Measurements from ENCODE around the gene GALR1. TPM values are rescaled to one million over a fixed set of nuclear protein-coding genes. Genes with fewer than 3 reads are reported as not detected.

Gene GALR1
- total and polyA plus RNA-seq, 2 experiments from 2014 or later: 0.32 to 1.1 TPM

DNA sequence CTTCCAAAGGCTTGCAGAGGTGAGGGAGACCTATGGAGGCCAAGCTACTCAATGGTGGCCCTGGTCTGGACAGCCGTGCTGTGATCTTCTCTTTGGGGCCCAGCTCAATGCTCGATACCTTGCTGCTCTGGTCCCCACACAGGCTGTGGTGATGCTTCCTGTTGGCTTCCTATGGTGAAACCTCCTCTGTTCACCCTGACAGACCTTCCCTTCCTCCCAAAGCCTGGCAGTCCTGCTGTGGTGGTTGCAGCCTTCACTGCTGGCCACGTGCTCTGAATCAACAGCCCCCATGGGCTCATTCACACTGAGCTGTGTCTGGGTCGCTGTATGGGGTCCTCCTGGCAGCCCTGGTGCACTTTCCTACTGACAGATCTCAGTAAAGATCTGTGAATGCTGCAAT is 31.0 kb upstream of the GALR1 start (continued):
- TF ChIP-seq, protein P1, sequence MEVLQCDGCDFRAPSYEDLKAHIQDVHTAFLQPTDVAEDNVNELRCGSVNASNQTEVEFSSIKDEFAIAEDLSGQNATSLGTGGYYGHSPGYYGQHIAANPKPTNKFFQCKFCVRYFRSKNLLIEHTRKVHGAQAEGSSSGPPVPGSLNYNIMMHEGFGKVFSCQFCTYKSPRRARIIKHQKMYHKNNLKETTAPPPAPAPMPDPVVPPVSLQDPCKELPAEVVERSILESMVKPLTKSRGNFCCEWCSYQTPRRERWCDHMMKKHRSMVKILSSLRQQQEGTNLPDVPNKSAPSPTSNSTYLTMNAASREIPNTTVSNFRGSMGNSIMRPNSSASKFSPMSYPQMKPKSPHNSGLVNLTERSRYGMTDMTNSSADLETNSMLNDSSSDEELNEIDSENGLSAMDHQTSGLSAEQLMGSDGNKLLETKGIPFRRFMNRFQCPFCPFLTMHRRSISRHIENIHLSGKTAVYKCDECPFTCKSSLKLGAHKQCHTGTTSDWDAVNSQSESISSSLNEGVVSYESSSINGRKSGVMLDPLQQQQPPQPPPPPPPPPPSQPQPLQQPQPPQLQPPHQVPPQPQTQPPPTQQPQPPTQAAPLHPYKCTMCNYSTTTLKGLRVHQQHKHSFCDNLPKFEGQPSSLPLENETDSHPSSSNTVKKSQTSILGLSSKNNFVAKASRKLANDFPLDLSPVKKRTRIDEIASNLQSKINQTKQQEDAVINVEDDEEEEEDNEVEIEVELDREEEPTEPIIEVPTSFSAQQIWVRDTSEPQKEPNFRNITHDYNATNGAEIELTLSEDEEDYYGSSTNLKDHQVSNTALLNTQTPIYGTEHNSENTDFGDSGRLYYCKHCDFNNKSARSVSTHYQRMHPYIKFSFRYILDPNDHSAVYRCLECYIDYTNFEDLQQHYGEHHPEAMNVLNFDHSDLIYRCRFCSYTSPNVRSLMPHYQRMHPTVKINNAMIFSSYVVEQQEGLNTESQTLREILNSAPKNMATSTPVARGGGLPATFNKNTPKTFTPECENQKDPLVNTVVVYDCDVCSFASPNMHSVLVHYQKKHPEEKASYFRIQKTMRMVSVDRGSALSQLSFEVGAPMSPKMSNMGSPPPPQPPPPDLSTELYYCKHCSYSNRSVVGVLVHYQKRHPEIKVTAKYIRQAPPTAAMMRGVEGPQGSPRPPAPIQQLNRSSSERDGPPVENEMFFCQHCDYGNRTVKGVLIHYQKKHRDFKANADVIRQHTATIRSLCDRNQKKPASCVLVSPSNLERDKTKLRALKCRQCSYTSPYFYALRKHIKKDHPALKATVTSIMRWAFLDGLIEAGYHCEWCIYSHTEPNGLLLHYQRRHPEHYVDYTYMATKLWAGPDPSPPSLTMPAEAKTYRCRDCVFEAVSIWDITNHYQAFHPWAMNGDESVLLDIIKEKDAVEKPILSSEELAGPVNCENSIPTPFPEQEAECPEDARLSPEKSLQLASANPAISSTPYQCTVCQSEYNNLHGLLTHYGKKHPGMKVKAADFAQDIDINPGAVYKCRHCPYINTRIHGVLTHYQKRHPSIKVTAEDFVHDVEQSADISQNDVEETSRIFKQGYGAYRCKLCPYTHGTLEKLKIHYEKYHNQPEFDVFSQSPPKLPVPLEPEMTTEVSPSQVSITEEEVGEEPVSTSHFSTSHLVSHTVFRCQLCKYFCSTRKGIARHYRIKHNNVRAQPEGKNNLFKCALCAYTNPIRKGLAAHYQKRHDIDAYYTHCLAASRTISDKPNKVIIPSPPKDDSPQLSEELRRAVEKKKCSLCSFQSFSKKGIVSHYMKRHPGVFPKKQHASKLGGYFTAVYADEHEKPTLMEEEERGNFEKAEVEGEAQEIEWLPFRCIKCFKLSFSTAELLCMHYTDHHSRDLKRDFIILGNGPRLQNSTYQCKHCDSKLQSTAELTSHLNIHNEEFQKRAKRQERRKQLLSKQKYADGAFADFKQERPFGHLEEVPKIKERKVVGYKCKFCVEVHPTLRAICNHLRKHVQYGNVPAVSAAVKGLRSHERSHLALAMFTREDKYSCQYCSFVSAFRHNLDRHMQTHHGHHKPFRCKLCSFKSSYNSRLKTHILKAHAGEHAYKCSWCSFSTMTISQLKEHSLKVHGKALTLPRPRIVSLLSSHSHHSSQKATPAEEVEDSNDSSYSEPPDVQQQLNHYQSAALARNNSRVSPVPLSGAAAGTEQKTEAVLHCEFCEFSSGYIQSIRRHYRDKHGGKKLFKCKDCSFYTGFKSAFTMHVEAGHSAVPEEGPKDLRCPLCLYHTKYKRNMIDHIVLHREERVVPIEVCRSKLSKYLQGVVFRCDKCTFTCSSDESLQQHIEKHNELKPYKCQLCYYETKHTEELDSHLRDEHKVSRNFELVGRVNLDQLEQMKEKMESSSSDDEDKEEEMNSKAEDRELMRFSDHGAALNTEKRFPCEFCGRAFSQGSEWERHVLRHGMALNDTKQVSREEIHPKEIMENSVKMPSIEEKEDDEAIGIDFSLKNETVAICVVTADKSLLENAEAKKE (CRISPR knock-in tag; IDR thresholded peaks at IDR 0.05): no peak
- TF ChIP-seq NANOG (IDR thresholded peaks at IDR 0.05; ENCODE audit: borderline replicate concordance): no peak
- TF ChIP-seq EZH2phosphoT487 (IDR thresholded peaks at IDR 0.05; ENCODE audit: unreplicated experiment): no peak

DNA sequence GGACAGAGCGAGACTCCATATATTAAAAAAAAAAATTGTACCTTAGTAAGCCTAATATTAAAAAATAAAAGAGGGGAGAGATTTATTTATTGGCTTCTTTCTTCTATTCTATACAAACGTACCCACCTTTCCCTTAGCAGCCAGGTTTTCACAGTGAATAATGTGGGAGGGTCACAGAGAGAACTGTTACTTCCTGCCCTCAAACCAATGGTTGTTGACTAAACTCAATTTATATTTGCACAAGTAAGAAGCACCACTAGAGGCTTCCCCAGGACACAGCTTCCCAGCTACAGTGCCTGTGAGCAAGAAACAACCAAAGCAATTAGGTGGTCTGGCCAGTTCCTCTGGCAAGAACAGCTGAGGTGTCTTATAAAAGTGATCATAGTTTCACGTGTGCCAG is 28.9 kb upstream of the GALR1 start:
- H3K36me3 ChIP-seq (ENCODE audit: insufficient read depth): no peaks in the 10 kb centered on the region
- Mint-ChIP-seq H3K4me1 (peaks cover 10% of the 10 kb centered on the region; the same call in 2 of the 3 replicates), H3K27ac (no peak overlapping the region), H3K36me3 (ENCODE audit: low read depth) (no peaks in the 10 kb centered on the region), H3K9me3 (no peaks in the 10 kb centered on the region; the same call in 2 of the 3 replicates), H3K27me3 (ENCODE audit: insufficient read depth, low read depth, poor library complexity) (peaks cover 1% of the 10 kb centered on the region), H3K4me3 (no peak overlapping the region)
- no peaks in the 10 kb centered on the region for H3F3A ChIP-seq (replicated peaks; ENCODE audit: low read depth)
- H3K27me3 ChIP-seq (ENCODE audit: insufficient read depth): no peaks in the 10 kb centered on the region
- DNase-seq (ENCODE audit: low spot score): no peak
- TF ChIP-seq, protein P2, sequence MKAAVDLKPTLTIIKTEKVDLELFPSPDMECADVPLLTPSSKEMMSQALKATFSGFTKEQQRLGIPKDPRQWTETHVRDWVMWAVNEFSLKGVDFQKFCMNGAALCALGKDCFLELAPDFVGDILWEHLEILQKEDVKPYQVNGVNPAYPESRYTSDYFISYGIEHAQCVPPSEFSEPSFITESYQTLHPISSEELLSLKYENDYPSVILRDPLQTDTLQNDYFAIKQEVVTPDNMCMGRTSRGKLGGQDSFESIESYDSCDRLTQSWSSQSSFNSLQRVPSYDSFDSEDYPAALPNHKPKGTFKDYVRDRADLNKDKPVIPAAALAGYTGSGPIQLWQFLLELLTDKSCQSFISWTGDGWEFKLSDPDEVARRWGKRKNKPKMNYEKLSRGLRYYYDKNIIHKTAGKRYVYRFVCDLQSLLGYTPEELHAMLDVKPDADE (IDR thresholded peaks at IDR 0.05): no peak
- ATAC-seq: no peak
- no peak overlapping the region for H2AFZ ChIP-seq
- no peak overlapping the region for H3K4me3 ChIP-seq
- no peaks in the 10 kb centered on the region for H3K79me2 ChIP-seq (replicated peaks; ENCODE audit: insufficient read depth)
- H3K27ac ChIP-seq (ENCODE audit: low read depth): no peak overlapping the region
- no peak overlapping the region for H3K4me2 ChIP-seq
- H4K20me1 ChIP-seq (replicated peaks; ENCODE audit: insufficient read depth): no peaks in the 10 kb centered on the region
- peaks cover 3% of the 10 kb centered on the region; the same call in 1 of the 2 replicates for H3K9me2 ChIP-seq (ENCODE audit: insufficient read depth)
- H3K4me1 ChIP-seq (ENCODE audit: insufficient read depth): peaks cover 8% of the 10 kb centered on the region; the same call in 1 of the 2 replicates

All from GM23338 (cell line).